Sigmoid colon (tissue), 7 donors: ENCODE measurements around the gene DYSF. TPM values are rescaled to one million over a fixed set of nuclear protein-coding genes. Genes with fewer than 3 reads are reported as not detected.

Experiments
- DNase-seq: peaks from one replicate; pipeline ENCODE4 v3.0.0-alpha.2; 2019
- H3K27ac ChIP-seq, 4 donors: fragments of 200-600 bp; sonication (generic); one replicate each; pipeline ENCODE4 v1.5.1; 2016 to 2019; ENCODE audit warnings: mild to moderate bottlenecking in 1 of 4
- H3K27me3 ChIP-seq, 3 donors: fragments of 200-600 bp; sonication (generic); one replicate each; pipeline ENCODE4 v1.5.1; 2019; ENCODE audit warnings: mild to moderate bottlenecking in 1 of 3
- H3K36me3 ChIP-seq, 4 donors: fragments of 200-600 bp; sonication (generic); one replicate each; pipeline ENCODE4 v1.5.1; 2016 to 2019
- H3K4me1 ChIP-seq, 4 donors: fragments of 200-600 bp; sonication (generic); one replicate each; pipeline ENCODE4 v1.5.1; 2017 to 2019
- H3K4me3 ChIP-seq, 4 donors: fragments of 200-600 bp; sonication (generic); one replicate each; pipeline ENCODE4 v1.5.1; 2017 to 2019; ENCODE audit warnings: mild to moderate bottlenecking in 2 of 4, moderate library complexity in 1 of 4
- H3K9me3 ChIP-seq, 4 donors: fragments of 200-600 bp in 3 of 4; sonication (generic) in 3 of 4; one replicate each; pipeline versions ENCODE4 v1.5.1 to v1.6.1; 2013 to 2019
- EP300 ChIP-seq, 4 donors: sonication (generic); formaldehyde crosslinking; IDR thresholded peaks; one replicate each; pipeline ENCODE4 v1.6.1; 2017; ENCODE audit warnings: antibody characterized with exemption in 4 of 4
- POLR2A ChIP-seq, 2 donors: fragments of 450-650 bp; IDR thresholded peaks; one replicate each; pipeline ENCODE4 v1.6.1; 2016; ENCODE audit warnings: antibody characterized with exemption in 2 of 2, mild to moderate bottlenecking in 2 of 2, moderate library complexity in 2 of 2
- POLR2AphosphoS5 ChIP-seq, 4 donors: sonication (generic); formaldehyde crosslinking; IDR thresholded peaks; one replicate each; pipeline ENCODE4 v1.6.1; 2017; ENCODE audit warnings: antibody characterized with exemption in 4 of 4
- WGBS, 2 donors: extraction: QIAGEN DNeasy Blood & Tissue Kit; methylation state at CpG; one replicate each; pipeline ENCODE4 v1.1.7; 2013; 5-methylcytosine and 5-hydroxymethylcytosine counted together
- intact Hi-C: fragments of 100-400 bp; cut with DNase I; formaldehyde crosslinking; loops from one replicate; pipeline ENCODE4 v1.15.1; 2023
- polyA plus RNA-seq, 3 donors: library from polyadenylated mRNA; stranded (reverse); fragments of 200-250 nt; gene quantifications; one replicate each; pipeline ENCODE4 v1.2.3, GENCODE V29; 2013
- total RNA-seq, 4 donors: library from RNA; depleted of rRNA; stranded (reverse); fragments of >200 nt; gene quantifications; one replicate each; pipeline ENCODE4 v1.1.0, GENCODE V29; 2016
- TF ChIP-seq, protein P1 (sequence below), 4 experiments: fragments of 450-650 bp in 3 of 4; fragments of 200-600 bp in 1 of 4; IDR thresholded peaks; one replicate each; pipeline ENCODE4 v1.5.1; 2016 to 2019; ENCODE audit warnings: antibody characterized with exemption in 4 of 4, mild to moderate bottlenecking in 3 of 4, moderate library complexity in 2 of 4
- donor health status: healthy with polysubstance abuse.
- donor health status: Bipolar disorder and iron deficiency.
- donor health status: healthy.

DYSF gene
- total and polyA plus RNA-seq, 7 donors, result 1.6 to 49.6 (median 12.5) TPM

GRCh38 chr2:71674158-71674851, 220.9 kb downstream of the DYSF start:
- Histone ChIP-seq H3K36me3 (peaks cover 0 to 17% (median 6%) of the 10 kb centered on the region in 4 donors), H3K9me3 (no peaks in the 10 kb centered on the region), H3K27ac (no peak overlapping the region), H3K4me3 (no peak overlapping the region), H3K4me1 (no peaks in the 10 kb centered on the region), H3K27me3 (no peaks in the 10 kb centered on the region)
- 93 to 94% methylated on average over 7 of the region's 7 CpGs for WGBS, 2 donors
- no peak for DNase-seq
- intact Hi-C loops, result no loop called here
- TF ChIP-seq EP300 (IDR thresholded peaks at IDR 0.05) (no peak), POLR2AphosphoS5 (IDR thresholded peaks at IDR 0.05) (no peak), POLR2A (IDR thresholded peaks at IDR 0.05) (no peak)
- TF ChIP-seq, protein P1, sequence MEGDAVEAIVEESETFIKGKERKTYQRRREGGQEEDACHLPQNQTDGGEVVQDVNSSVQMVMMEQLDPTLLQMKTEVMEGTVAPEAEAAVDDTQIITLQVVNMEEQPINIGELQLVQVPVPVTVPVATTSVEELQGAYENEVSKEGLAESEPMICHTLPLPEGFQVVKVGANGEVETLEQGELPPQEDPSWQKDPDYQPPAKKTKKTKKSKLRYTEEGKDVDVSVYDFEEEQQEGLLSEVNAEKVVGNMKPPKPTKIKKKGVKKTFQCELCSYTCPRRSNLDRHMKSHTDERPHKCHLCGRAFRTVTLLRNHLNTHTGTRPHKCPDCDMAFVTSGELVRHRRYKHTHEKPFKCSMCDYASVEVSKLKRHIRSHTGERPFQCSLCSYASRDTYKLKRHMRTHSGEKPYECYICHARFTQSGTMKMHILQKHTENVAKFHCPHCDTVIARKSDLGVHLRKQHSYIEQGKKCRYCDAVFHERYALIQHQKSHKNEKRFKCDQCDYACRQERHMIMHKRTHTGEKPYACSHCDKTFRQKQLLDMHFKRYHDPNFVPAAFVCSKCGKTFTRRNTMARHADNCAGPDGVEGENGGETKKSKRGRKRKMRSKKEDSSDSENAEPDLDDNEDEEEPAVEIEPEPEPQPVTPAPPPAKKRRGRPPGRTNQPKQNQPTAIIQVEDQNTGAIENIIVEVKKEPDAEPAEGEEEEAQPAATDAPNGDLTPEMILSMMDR (IDR thresholded peaks at IDR 0.05), result no peak

DNA sequence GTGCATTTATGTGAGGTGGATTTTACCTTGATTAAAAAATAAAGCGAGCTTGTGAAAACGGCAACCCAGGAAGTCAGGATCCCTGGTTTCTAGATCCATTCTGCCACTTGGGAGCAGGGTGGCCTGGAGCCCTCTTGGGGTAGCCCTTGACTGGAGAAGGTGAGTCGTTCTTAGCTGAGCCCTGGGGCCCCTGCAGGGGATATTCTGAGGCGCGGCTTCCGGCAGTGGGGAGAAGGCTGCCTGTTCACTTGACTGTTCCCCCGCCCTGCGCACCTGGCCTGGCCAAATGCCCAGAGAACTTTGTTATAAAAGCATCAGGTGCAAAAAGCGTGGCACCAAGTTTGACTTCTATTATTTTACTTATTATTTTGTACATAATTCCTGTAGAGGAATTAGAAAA, 221.9 kb downstream of the DYSF start:
- Histone ChIP-seq H3K36me3 (peaks cover 0 to 7% (median 0%) of the 10 kb centered on the region in 4 donors), H3K9me3 (no peaks in the 10 kb centered on the region), H3K27ac (no peak overlapping the region), H3K4me1 (no peaks in the 10 kb centered on the region), H3K4me3 (no peak overlapping the region), H3K27me3 (no peaks in the 10 kb centered on the region)
- peak; percentile 49 for DNase-seq
- 22 to 69% methylated on average over 9 of the region's 9 CpGs for WGBS, 2 donors
- TF ChIP-seq, protein P1 (IDR thresholded peaks at IDR 0.05), result no peak
- no peak for TF ChIP-seq EP300 (IDR thresholded peaks at IDR 0.05)
- no peak for TF ChIP-seq POLR2A (IDR thresholded peaks at IDR 0.05)
- TF ChIP-seq POLR2AphosphoS5 (IDR thresholded peaks at IDR 0.05), result no peak
- intact Hi-C loops, result no loop called here

- TF ChIP-seq POLR2AphosphoS5 (IDR thresholded peaks at IDR 0.05) (no peak), EP300 (IDR thresholded peaks at IDR 0.05) (no peak), POLR2A (IDR thresholded peaks at IDR 0.05) (no peak)
- TF ChIP-seq, protein P1 (IDR thresholded peaks at IDR 0.05), result no peak
- intact Hi-C loops, result no loop called here
- Histone ChIP-seq H3K27me3 (no peaks in the 10 kb centered on the region), H3K27ac (no peak overlapping the region), H3K9me3 (no peaks in the 10 kb centered on the region), H3K4me3 (no peak overlapping the region), H3K4me1 (no peaks in the 10 kb centered on the region), H3K36me3 (peaks cover 0 to 30% (median 5%) of the 10 kb centered on the region in 4 donors)
- DNase-seq, result peak; percentile 29
- WGBS, 2 donors, result 89 to 91% methylated on average over 6 of the region's 6 CpGs
Observed at GRCh38 chr2:71678874-71679273, 225.5 kb downstream of the DYSF start.

DNA sequence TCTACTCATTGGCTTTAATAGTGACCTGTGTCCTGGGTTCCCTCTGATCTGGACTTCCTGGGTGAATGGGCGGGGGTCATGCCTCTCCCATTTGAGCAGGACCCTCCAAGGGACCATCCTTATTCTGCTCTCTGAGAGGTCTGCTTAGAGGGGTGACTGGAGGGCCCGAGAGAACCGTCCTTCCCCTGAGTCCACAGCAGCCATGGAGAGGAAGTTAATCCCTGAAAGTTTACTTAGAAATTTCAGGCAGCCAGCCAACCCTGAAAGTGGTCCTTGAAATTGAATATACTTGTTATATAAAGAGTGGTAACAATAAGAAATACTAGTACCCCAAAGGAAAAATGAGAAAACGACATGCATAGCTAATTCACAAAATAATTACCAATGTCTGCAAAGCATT, 226.1 kb downstream of the DYSF start:
- DNase-seq, result peak; percentile 45

More for the DNA sequence above, 226.1 kb downstream of the DYSF start:
- Histone ChIP-seq H3K27ac (no peak overlapping the region), H3K4me3 (no peak overlapping the region), H3K9me3 (no peaks in the 10 kb centered on the region), H3K27me3 (no peaks in the 10 kb centered on the region), H3K36me3 (peaks cover 0 to 26% (median 5%) of the 10 kb centered on the region in 4 donors), H3K4me1 (no peaks in the 10 kb centered on the region)
- intact Hi-C loops, result no loop called here
- 20 to 39% methylated on average over 4 of the region's 4 CpGs for WGBS, 2 donors
- TF ChIP-seq, protein P1 (IDR thresholded peaks at IDR 0.05), result no peak
- TF ChIP-seq POLR2A (IDR thresholded peaks at IDR 0.05) (no peak), POLR2AphosphoS5 (IDR thresholded peaks at IDR 0.05) (no peak), EP300 (IDR thresholded peaks at IDR 0.05) (no peak)
